ENCODE data around the gene EIF2A. TPM values are rescaled to one million over a fixed set of nuclear protein-coding genes. Genes with fewer than 3 reads are reported as not detected.
A peak's percentile ranks its signal among the peaks of the same experiment; 100 is the strongest.

EIF2A gene
- total and polyA plus RNA-seq, 2 of the 13 experiments (the other 11 are each of a cell fraction or from before 2014, with no cell fraction given): 124 to 139 TPM

DNA sequence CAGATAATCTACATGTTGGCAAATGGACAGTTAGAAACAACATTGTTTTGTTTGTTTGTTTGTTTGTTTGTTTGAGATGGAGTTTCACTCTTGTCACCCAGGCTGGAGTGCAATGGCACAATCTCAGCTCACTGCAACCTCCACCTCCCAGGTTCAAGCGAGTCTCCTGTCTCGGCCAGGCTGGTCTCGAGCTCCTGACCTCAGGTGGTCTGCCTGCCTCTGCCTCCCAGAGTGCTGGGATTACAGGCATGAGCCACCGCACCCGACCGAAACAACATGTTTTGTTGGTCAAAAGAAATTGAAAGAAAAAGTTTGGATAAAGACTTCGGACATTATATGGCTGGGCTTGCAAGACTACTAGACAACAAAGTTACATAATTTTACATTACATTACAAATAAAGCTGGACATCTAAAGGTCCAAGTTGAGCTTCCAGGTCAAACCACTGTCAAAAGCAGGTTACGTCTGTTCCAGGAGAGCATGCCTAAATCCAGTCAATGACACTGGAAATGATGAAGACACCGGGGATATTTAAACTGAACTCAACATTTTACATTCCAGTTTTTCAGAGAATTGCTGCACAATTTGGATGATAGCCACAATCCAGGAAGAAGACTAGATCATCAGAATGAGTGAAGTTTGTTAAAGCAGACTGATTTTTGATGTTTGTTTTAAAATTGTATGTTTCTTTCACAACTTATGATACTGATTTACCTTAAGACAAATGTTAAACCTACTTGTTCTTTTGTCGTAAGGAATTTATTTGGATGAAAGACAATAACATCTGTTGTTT lies 18.9 kb upstream of the EIF2A start (continued):
- TF ChIP-seq, protein P1, sequence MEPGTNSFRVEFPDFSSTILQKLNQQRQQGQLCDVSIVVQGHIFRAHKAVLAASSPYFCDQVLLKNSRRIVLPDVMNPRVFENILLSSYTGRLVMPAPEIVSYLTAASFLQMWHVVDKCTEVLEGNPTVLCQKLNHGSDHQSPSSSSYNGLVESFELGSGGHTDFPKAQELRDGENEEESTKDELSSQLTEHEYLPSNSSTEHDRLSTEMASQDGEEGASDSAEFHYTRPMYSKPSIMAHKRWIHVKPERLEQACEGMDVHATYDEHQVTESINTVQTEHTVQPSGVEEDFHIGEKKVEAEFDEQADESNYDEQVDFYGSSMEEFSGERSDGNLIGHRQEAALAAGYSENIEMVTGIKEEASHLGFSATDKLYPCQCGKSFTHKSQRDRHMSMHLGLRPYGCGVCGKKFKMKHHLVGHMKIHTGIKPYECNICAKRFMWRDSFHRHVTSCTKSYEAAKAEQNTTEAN (CRISPR knock-in tag; conservative IDR thresholded peaks at IDR 0.05): no peak
- no peak for TF ChIP-seq SATB2 (CRISPR knock-in tag; IDR thresholded peaks at IDR 0.05)
- TF ChIP-seq AKAP8 (CRISPR knock-in tag; IDR thresholded peaks at IDR 0.05): no peak
- TF ChIP-seq ZSCAN29 (CRISPR knock-in tag; conservative IDR thresholded peaks at IDR 0.05): no peak
- TF ChIP-seq ZNF207 (IDR thresholded peaks at IDR 0.05; ENCODE audit: borderline replicate concordance): no peak
- TF ChIP-seq MYC (CRISPR knock-in tag; IDR thresholded peaks at IDR 0.05; ENCODE audit: borderline replicate concordance): no peak
- TF ChIP-seq DR1 (CRISPR knock-in tag; IDR thresholded peaks at IDR 0.05): no peak
- TF ChIP-seq ETV6 (CRISPR knock-in tag; conservative IDR thresholded peaks at IDR 0.05): no peak

DNA sequence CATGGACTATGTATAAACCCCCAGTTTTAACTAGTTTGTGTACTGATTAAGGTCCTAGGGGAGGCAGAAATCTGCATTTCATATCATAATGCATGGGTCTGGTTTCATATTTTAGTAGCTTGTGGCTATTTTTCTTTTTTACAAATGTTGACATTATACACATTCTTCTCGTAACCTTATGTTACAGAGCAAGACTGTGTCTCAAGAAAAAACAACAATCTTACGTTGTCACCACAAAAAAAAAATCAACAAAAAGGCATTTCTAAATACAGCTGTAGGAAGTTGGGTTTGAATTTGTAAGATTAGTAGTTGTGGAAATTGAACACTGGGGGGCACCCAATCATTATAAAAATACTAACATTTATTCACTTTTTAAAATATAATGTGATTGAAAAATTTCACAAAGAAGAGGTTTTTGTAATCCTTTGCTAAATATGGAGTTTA lies 18.2 kb upstream of the EIF2A start:
- Histone ChIP-seq H3K4me2 (ENCODE audit: low read depth, low read length) (no peak overlapping the region), H3K36me3 (replicated peaks in 1 of 2; ENCODE audit: control insufficient read depth in 1 of 2, insufficient read depth in 2 of 2, low read length in 2 of 2) (no peaks in the 10 kb centered on the region), H4K20me1 (ENCODE audit: insufficient read depth, low read length) (no peaks in the 10 kb centered on the region), H3K9ac (ENCODE audit: insufficient read depth, low read depth, low read length) (no peak overlapping the region), H3K27ac (ENCODE audit: extremely low read length, insufficient read depth, low read length) (no peak overlapping the region), H3K9me3 (ENCODE audit: low read length) (no peaks in the 10 kb centered on the region), H3K27me3 (ENCODE audit: control insufficient read depth in 1 of 2, insufficient read depth in 2 of 2, low read length in 2 of 2) (no peaks in the 10 kb centered on the region; a peak in 1 of 5 replicates), H3K79me2 (ENCODE audit: insufficient read depth, low read length) (no peaks in the 10 kb centered on the region), H3K4me3 (replicated peaks in 1 of 3; ENCODE audit: insufficient read depth in 1 of 3, low read depth in 2 of 3, low read length in 3 of 3) (no peak overlapping the region), H2AFZ (ENCODE audit: low read length) (no peak overlapping the region), H3K4me1 (ENCODE audit: insufficient read depth, low read length) (no peaks in the 10 kb centered on the region; the same call in 1 of the 2 replicates)
- BruUV-seq (replicated peaks): no TSS peak
- intact Hi-C loops (cut with micrococcal nuclease; ENCODE audit: unreplicated experiment): loop anchor here (10.0 kb wide), 1 partner anchor 616 kb away; no protein-coding TSS in a partner anchor
- ChIA-PET CTCF (ENCODE audit: low intra/inter-chr PET ratio, low total read pairs) (interaction anchor here (1.4 kb wide), 1 partner anchor 337 kb away, joined by 8 read pairs; no protein-coding TSS in a partner anchor), POLR2A (no interaction called here)
- ATAC-seq (no peak), DNase-seq (ENCODE audit: low spot score) (no peak), FAIRE-seq (no peak)
- in situ Hi-C loops (cut with HindIII; ENCODE audit: extremely low pct_ligation_motif_present, low pct_unique_long_range_greater_than_20kb): loop anchor here (10.0 kb wide), 1 partner anchor 336 kb away; no protein-coding TSS in a partner anchor
- WGBS (ENCODE audit: low lambda C conversion rate): 1% methylated on average over 2 of the region's 2 CpGs
- TF ChIP-seq, protein P2, sequence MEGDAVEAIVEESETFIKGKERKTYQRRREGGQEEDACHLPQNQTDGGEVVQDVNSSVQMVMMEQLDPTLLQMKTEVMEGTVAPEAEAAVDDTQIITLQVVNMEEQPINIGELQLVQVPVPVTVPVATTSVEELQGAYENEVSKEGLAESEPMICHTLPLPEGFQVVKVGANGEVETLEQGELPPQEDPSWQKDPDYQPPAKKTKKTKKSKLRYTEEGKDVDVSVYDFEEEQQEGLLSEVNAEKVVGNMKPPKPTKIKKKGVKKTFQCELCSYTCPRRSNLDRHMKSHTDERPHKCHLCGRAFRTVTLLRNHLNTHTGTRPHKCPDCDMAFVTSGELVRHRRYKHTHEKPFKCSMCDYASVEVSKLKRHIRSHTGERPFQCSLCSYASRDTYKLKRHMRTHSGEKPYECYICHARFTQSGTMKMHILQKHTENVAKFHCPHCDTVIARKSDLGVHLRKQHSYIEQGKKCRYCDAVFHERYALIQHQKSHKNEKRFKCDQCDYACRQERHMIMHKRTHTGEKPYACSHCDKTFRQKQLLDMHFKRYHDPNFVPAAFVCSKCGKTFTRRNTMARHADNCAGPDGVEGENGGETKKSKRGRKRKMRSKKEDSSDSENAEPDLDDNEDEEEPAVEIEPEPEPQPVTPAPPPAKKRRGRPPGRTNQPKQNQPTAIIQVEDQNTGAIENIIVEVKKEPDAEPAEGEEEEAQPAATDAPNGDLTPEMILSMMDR (CRISPR knock-in tag; IDR thresholded peaks at IDR 0.05): peak; percentile 20; the same call in 1 of the 2 replicates
- TF ChIP-seq DPF2 (CRISPR knock-in tag; IDR thresholded peaks at IDR 0.05; ENCODE audit: borderline replicate concordance, low read depth) (no peak), MTF1 (CRISPR knock-in tag; IDR thresholded peaks at IDR 0.05) (no peak), SKI (IDR thresholded peaks at IDR 0.05; ENCODE audit: partially characterized antibody) (no peak), ZNF337 (CRISPR knock-in tag; IDR thresholded peaks at IDR 0.05; ENCODE audit: borderline replicate concordance, low read depth) (no peak), STAG1 (CRISPR knock-in tag; IDR thresholded peaks at IDR 0.05) (peak; percentile 47), ONECUT2 (CRISPR knock-in tag; IDR thresholded peaks at IDR 0.05) (no peak), ZNF296 (CRISPR knock-in tag; conservative IDR thresholded peaks at IDR 0.05) (no peak), NPAS2 (CRISPR knock-in tag; IDR thresholded peaks at IDR 0.05; ENCODE audit: borderline replicate concordance) (no peak), HNF4A (CRISPR knock-in tag; IDR thresholded peaks at IDR 0.05) (no peak), ZBTB7B (CRISPR knock-in tag; IDR thresholded peaks at IDR 0.05) (no peak), HMG20B (CRISPR knock-in tag; conservative IDR thresholded peaks at IDR 0.05) (no peak)
- TF ChIP-seq, protein P3, sequence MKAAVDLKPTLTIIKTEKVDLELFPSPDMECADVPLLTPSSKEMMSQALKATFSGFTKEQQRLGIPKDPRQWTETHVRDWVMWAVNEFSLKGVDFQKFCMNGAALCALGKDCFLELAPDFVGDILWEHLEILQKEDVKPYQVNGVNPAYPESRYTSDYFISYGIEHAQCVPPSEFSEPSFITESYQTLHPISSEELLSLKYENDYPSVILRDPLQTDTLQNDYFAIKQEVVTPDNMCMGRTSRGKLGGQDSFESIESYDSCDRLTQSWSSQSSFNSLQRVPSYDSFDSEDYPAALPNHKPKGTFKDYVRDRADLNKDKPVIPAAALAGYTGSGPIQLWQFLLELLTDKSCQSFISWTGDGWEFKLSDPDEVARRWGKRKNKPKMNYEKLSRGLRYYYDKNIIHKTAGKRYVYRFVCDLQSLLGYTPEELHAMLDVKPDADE (CRISPR knock-in tag; IDR thresholded peaks at IDR 0.05): no peak
